IMR-90 (cell line): ENCODE measurements around the gene PXK. TPM values are rescaled to one million over a fixed set of nuclear protein-coding genes. Genes with fewer than 3 reads are reported as not detected.

ENCODE experiments used
- ATAC-seq: fragments of 200-7000 bp; cut with Tn5 transposase; 2 replicates; pipeline ENCODE4 v1.9.1; 2020; ENCODE audit warnings: low read depth, mild to moderate bottlenecking, moderate library complexity
- BruUV-seq: library from RNA; stranded (reverse); fragments of 400-500 nt; replicated peaks from 2 replicates; lab custom pipeline; 2021; lab: Mats Ljungman, UMichigan
- CTCF ChIA-PET: fragments of 300-600 bp; formaldehyde crosslinking; extraction: SDS; loops from one replicate; lab custom pipeline; 2021; ENCODE audit warnings: antibody characterized with exemption; lab: Yijun Ruan, JAX
- POLR2A ChIA-PET: fragments of 300-600 bp; sonication (Branson Sonifier 250); formaldehyde crosslinking; loops from one replicate; lab custom pipeline; 2022; ENCODE audit warnings: antibody characterized with exemption; ENCODE audit not compliant: unreplicated experiment; lab: Charles Lee
- DNase-seq: peaks from one replicate; pipeline ENCODE4 v3.0.0; 2013
- H2AFZ ChIP-seq: replicated peaks from 2 replicates; pipeline ENCODE3; 2013; ENCODE audit warnings: low read length, mild to moderate bottlenecking; ENCODE audit not compliant: poor library complexity
- H2AK5ac ChIP-seq: 2 replicates; pipeline ENCODE4 v1.6.1; 2013; ENCODE audit warnings: low read depth, low read length, inconsistent platforms
- H2AK9ac ChIP-seq: replicated peaks from 2 replicates; pipeline ENCODE3; 2013; ENCODE audit warnings: mild to moderate bottlenecking, low read depth, low read length, moderate library complexity; ENCODE audit not compliant: poor library complexity
- H2BK120ac ChIP-seq: 2 replicates; pipeline ENCODE4 v1.6.1; 2013; ENCODE audit warnings: low read depth, low read length, inconsistent platforms
- H2BK15ac ChIP-seq: 3 replicates; pipeline ENCODE4 v1.6.1; 2013; ENCODE audit warnings: low read depth, low read length, inconsistent platforms
- H2BK20ac ChIP-seq: 2 replicates; pipeline ENCODE4 v1.6.1; 2013; ENCODE audit warnings: low read depth, mild to moderate bottlenecking, inconsistent platforms, low read length, moderate library complexity
- H2BK5ac ChIP-seq: 2 replicates; pipeline ENCODE4 v1.6.1; 2013; ENCODE audit warnings: mild to moderate bottlenecking, low read depth, low read length, inconsistent platforms; ENCODE audit not compliant: poor library complexity, severe bottlenecking
- H3K14ac ChIP-seq: replicated peaks from 2 replicates; pipeline ENCODE4 v1.6.1; 2013; ENCODE audit warnings: low read depth, low read length, inconsistent platforms
- H3K18ac ChIP-seq: 2 replicates; pipeline ENCODE4 v1.6.1; 2013; ENCODE audit warnings: low read depth, low read length, control low read depth
- H3K23ac ChIP-seq: 2 replicates; pipeline ENCODE4 v1.6.1; 2013; ENCODE audit warnings: low read depth, low read length, inconsistent platforms
- H3K27ac ChIP-seq: 2 replicates; pipeline ENCODE4 v1.5.1; 2013; ENCODE audit warnings: mild to moderate bottlenecking, control low read depth, low read length; ENCODE audit not compliant: insufficient read depth
- H3K27me3 ChIP-seq: 2 replicates; pipeline ENCODE4 v1.6.1; 2013; ENCODE audit warnings: low read length; ENCODE audit not compliant: control insufficient read depth, insufficient read depth
- H3K36me3 ChIP-seq: 2 replicates; pipeline ENCODE4 v1.6.1; 2013; ENCODE audit warnings: low read length, mixed read lengths; ENCODE audit not compliant: control insufficient read depth, insufficient read depth
- H3K4ac ChIP-seq: 2 replicates; pipeline ENCODE4 v1.6.1; 2013; ENCODE audit warnings: low read depth, low read length, inconsistent platforms
- H3K4me1 ChIP-seq: 2 replicates; pipeline ENCODE4 v1.6.1; 2013; ENCODE audit warnings: low read length, mixed read lengths; ENCODE audit not compliant: control insufficient read depth, insufficient read depth
- H3K4me2 ChIP-seq: 2 replicates; pipeline ENCODE4 v1.6.1; 2013; ENCODE audit warnings: low read depth, mild to moderate bottlenecking, control low read depth, low read length, moderate library complexity
- H3K4me3 ChIP-seq: 2 replicates; pipeline ENCODE4 v1.5.1; 2013; ENCODE audit warnings: low read depth, mild to moderate bottlenecking, control low read depth, low read length, moderate library complexity; ENCODE audit not compliant: insufficient read depth
- H3K56ac ChIP-seq: 2 replicates; pipeline ENCODE4 v1.6.1; 2013; ENCODE audit warnings: low read length, inconsistent platforms; ENCODE audit not compliant: insufficient read depth; ENCODE audit errors: extremely low read depth
- H3K79me1 ChIP-seq, 2 experiments: 2 replicates each; pipeline ENCODE4 v1.6.1; 2013; ENCODE audit warnings: low read length in 2 of 2, inconsistent platforms in 1 of 2, low read depth in 1 of 2
- H3K9ac ChIP-seq: 2 replicates; pipeline ENCODE4 v1.6.1; 2013; ENCODE audit warnings: low read depth, low read length, control low read depth
- H3K9me1 ChIP-seq: 2 replicates; pipeline ENCODE4 v1.6.1; 2013; ENCODE audit warnings: low read length, inconsistent platforms; ENCODE audit not compliant: insufficient read depth
- H3K9me3 ChIP-seq: 2 replicates; pipeline ENCODE4 v1.6.1; 2013; ENCODE audit warnings: low read length; ENCODE audit not compliant: control insufficient read depth, insufficient read depth
- H4K20me1 ChIP-seq: 2 replicates; pipeline ENCODE4 v1.6.1; 2013; ENCODE audit warnings: low read length, inconsistent platforms; ENCODE audit not compliant: insufficient read depth
- H4K5ac ChIP-seq: 2 replicates; pipeline ENCODE4 v1.6.1; 2013; ENCODE audit warnings: mild to moderate bottlenecking, low read depth, low read length, control low read depth
- H4K8ac ChIP-seq, 2 experiments: 2 replicates each; pipeline ENCODE4 v1.6.1; 2013; ENCODE audit warnings: low read depth in 2 of 2, low read length in 2 of 2, control low read depth in 1 of 2, inconsistent platforms in 1 of 2
- H4K91ac ChIP-seq: 2 replicates; pipeline ENCODE4 v1.6.1; 2013; ENCODE audit warnings: low read depth, low read length, inconsistent platforms; ENCODE audit not compliant: insufficient read depth
- MAFK ChIP-seq: IDR thresholded peaks from 2 replicates; pipeline ENCODE4 v1.6.1; 2012; ENCODE audit warnings: low read depth, low read length, improper control_type of control experiment
- SMC3 ChIP-seq: fragments of 150-350 bp; IDR thresholded peaks from 2 replicates; pipeline ENCODE4 v1.6.1; 2016; ENCODE audit warnings: low read depth, mild to moderate bottlenecking, antibody characterized with exemption, low read length, moderate library complexity
- WGBS, 2 experiments: methylation state at CpG; one replicate each; pipeline versions ENCODE4 v1.1.5 to v1.1.7; 2013; ENCODE audit warnings: missing lambda C conversion rate in 2 of 2; ENCODE audit not compliant: insufficient read length in 1 of 2; ENCODE audit errors: extremely low coverage in 2 of 2; 5-methylcytosine and 5-hydroxymethylcytosine counted together
- dilution Hi-C: fragments of 300-500 bp; cut with HindIII; formaldehyde crosslinking; loops from one replicate; pipeline ENCODE4 v1.14.3; 2018; ENCODE audit warnings: low sequenced_read_pairs; ENCODE audit not compliant: unreplicated experiment
- in situ Hi-C: fragments of 300-500 bp; cut with MboI; formaldehyde crosslinking; loops from 3 replicates; pipeline ENCODE4 v1.14.3; 2019; ENCODE audit warnings: low sequenced_read_pairs, inconsistent platforms, mixed read lengths
- intact Hi-C: fragments of 100-400 bp; cut with micrococcal nuclease; formaldehyde crosslinking; loops from 2 replicates; pipeline ENCODE4 v1.10.0; 2022
- polyA plus RNA-seq, 3 experiments: library from polyadenylated mRNA; depleted of rRNA; stranded (reverse); fragments of >200 nt; gene quantifications; 2 replicates each; pipeline ENCODE4 v1.2.3, GENCODE V29; 2012; ENCODE audit warnings: low replicate concordance in 1 of 3
- total RNA-seq: library from RNA; depleted of rRNA; stranded (reverse); fragments of >200 nt; gene quantifications from 2 replicates; pipeline ENCODE4 v1.2.3, GENCODE V29; 2012

The PXK gene
- total and polyA plus RNA-seq, 2 of the 4 experiments (the other 2 are of a cell fraction), result 14.3 to 17.7 TPM

DNA sequence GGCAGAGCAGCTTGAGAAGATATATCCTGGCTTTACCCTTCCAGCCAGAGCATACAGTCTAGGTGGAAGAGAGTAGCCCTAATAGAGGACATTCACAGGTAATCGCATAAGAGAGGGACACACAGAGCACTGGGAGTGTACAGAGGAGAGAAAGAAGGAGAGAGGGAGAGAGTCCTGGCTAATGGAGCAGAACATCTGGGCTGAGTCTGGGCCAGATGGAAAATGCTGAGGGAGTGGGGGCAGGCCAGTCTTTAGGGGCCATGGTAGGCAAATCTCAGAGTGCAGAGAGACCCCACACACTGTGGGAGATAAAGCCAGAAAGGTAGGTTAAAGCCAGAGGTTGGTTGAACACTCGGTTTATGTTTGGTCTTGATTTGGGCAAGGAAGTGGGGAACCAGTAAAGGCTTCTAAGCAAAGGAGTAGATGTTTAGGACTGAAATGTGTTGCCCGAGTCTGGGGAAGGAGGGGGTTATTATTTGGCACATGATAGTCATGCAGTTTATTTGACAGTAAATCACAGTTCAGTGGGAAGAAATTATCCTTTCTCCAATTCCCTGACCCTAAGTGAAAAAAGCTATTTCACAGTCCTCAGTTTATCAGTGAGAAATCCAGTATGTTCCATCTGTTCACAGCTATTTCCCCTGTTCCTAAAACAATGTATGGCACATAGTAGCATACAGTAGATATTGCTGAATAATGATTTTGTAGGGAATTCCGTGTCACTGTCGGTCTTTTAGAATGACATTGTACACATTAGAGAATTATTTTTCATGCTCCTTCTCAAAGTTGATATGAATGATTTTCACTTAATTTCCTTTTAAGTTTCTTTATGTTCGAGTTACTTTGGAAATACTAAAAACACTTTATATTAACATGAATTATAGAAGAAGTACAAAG, 55.2 kb downstream of the PXK start:
- H2AK5ac ChIP-seq, result peak overlapping the region; percentile 98
- WGBS, 2 experiments, result 50% methylated on average over 2 of the region's 6 CpGs; no CpG with 5 or more reads in 1 of the 2 experiments
- H3K9me3 ChIP-seq, result no peaks in the 10 kb centered on the region
- H3K27ac ChIP-seq, result peak overlapping the region; percentile 98
- no peak for ATAC-seq
- intact Hi-C loops (loop anchor here (5.0 kb wide), 1 partner anchor 36 kb away; no protein-coding TSS in a partner anchor), dilution Hi-C loops (no loop called here), in situ Hi-C loops (no loop called here)
- H2BK20ac ChIP-seq, result peak overlapping the region; percentile 96
- H4K5ac ChIP-seq, result peak overlapping the region; percentile 93
- peak overlapping the region; percentile 70 for H2AK9ac ChIP-seq
- peak overlapping the region; percentile 93 for H3K18ac ChIP-seq
- no TSS peak for BruUV-seq
- peaks cover 16 to 40% of the 10 kb centered on the region in 2 experiments for H3K79me1 ChIP-seq
- peak overlapping the region; percentile 57 for H3K9ac ChIP-seq
- ChIA-PET POLR2A (interaction anchor here (0.6 kb wide), 1 partner anchor 8 kb away, joined by 3 read pairs; no protein-coding TSS in a partner anchor), CTCF (interaction anchor here (1.2 kb wide), 1 partner anchor 37 kb away, joined by 3 read pairs; no protein-coding TSS in a partner anchor)
- H3K4me2 ChIP-seq, result peak overlapping the region; percentile 32; the same call in 1 of the 2 replicates
- peak overlapping the region; percentile 91 for H3K4ac ChIP-seq
- no peaks in the 10 kb centered on the region for H3K27me3 ChIP-seq
- H3K36me3 ChIP-seq, result peaks cover 12% of the 10 kb centered on the region; the same call in 1 of the 2 replicates
- H3K56ac ChIP-seq, result peak overlapping the region; percentile 78
- peak overlapping the region; percentile 86; the same call in 2 of the 3 replicates for H2BK15ac ChIP-seq
- H3K23ac ChIP-seq, result peak overlapping the region; percentile 96
- peak overlapping the region; percentile 33 to 76 for H4K8ac ChIP-seq
- H3K14ac ChIP-seq, result peak overlapping the region; percentile 85
- H2AFZ ChIP-seq, result peak overlapping the region; percentile 23
- H3K4me3 ChIP-seq, result no peak overlapping the region
- peaks cover 38% of the 10 kb centered on the region for H3K9me1 ChIP-seq
- H4K91ac ChIP-seq, result peak overlapping the region; percentile 96
- peak overlapping the region; percentile 92 for H2BK5ac ChIP-seq
- H3K4me1 ChIP-seq, result peaks cover 44% of the 10 kb centered on the region
- peaks cover 6% of the 10 kb centered on the region; the same call in 1 of the 2 replicates for H4K20me1 ChIP-seq
- H2BK120ac ChIP-seq, result peak overlapping the region; percentile 97
- TF ChIP-seq MAFK (peak; percentile 40; the same call in 1 of the 2 replicates), SMC3 (no peak)
- DNase-seq, result no peak
